Stimulated activated CD4-positive, alpha-beta T cell treated with anti-CD3 and anti-CD28 coated beads, Interleukin-1b, Interleukin-23, amount 100 ng/mL, for 48 hours (primary cell): Measurements from ENCODE around the gene KIAA0825.

Source experiments
- DNase-seq: peaks from one replicate; pipeline ENCODE4 v3.0.0-alpha.2; 2020

KIAA0825 gene

DNA sequence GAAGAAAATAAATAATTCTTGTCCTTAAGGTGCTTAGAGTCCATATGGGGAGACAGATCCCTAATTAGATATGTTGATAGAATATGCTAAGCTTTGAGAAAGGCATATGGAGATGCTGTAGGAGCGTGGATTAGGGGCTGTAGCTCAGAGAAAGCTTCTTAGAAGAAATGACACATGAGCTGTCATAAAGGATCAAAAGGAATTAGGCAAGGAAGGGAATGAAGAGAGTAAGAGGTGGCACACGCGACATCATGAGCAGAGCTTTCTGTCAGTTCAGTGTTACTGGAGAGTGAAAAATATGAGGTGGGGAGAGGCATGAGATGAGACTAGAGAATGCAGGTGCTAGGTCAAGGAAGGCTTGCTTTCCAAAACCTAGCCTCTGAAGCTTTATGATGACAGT, 118.6 kb downstream of the KIAA0825 start:
- DNase-seq: no peak

- no peak for DNase-seq
Measured at GRCh38 chr5:94498199-94498598, 120.2 kb downstream of the KIAA0825 start.

- no peak for DNase-seq
Measured at GRCh38 chr5:94485067-94485466, 133.3 kb downstream of the KIAA0825 start.

- no peak for DNase-seq
Measured at GRCh38 chr5:94481059-94481458, 137.3 kb downstream of the KIAA0825 start.

- no peak for DNase-seq
Measured at GRCh38 chr5:94480486-94480885, 137.9 kb downstream of the KIAA0825 start.

- DNase-seq: no peak
Measured at GRCh38 chr5:94473936-94474335, 144.5 kb downstream of the KIAA0825 start.

- DNase-seq: no peak
Measured at GRCh38 chr5:94471521-94471920, 146.9 kb downstream of the KIAA0825 start.

DNA sequence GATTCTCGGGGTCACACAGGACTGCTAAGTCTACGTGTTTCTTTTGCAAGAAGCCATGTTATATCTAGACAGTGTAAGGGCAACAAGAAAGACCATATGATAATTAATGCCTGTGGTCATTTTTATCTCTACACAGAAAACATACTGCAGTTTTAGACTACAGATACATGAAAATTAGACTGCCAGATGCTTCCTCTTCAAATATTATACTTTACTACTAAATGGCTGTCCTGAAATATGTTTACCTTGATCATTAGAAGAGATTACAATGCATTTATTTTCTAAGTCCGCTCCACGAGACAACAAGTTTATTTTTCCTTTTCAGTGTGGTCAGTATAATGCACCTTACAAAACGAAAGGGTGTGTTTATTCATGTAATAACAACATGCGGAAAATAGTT, 147.6 kb downstream of the KIAA0825 start:
- DNase-seq: no peak

GRCh38 chr5:94469894-94470329, 148.5 kb downstream of the KIAA0825 start:
- DNase-seq: no peak

- no peak for DNase-seq
Measured at GRCh38 chr5:94467954-94468930, 150.2 kb downstream of the KIAA0825 start.

GRCh38 chr5:94467346-94467953, 151.0 kb downstream of the KIAA0825 start:
- DNase-seq: no peak

DNA sequence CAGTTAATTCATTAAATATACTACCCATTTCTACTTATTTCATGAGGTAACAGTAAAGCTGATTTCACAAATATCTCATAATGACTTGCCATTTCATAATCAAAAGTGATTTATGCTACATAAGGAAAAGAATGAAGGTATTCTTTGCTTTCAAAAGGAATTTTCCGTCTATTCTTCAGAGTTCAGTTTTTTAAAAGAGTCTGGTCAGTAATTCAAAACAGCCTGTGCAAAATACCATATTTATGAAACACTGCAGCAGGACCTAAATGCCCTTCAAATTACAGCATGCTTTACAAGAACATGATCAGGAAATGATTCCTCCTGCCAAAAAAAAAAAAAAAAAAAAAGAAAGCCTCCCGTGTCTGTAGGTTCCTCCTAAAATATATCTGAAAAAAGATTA, 154.7 kb downstream of the KIAA0825 start:
- no peak for DNase-seq

- DNase-seq: no peak
Measured at GRCh38 chr5:94461131-94461530, 157.3 kb downstream of the KIAA0825 start.

DNA sequence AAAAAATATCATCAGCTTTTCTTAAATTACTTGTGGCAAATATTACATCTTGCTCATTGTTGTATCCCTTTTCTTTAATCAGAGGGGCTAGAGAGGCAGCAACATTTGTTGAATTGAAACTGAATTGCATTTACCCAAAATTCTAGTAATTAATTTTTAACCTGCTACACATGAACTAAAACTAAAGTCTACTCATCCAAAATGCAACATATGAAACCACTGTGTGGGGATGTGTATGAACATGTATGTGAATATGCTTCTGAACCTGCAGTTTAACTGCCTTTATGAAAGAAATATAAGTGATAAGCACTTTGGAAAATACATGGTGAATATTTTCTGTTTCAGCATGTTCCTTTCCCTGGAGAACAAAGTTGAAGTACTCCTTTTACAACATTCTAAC, 158.5 kb downstream of the KIAA0825 start:
- DNase-seq: no peak

DNA sequence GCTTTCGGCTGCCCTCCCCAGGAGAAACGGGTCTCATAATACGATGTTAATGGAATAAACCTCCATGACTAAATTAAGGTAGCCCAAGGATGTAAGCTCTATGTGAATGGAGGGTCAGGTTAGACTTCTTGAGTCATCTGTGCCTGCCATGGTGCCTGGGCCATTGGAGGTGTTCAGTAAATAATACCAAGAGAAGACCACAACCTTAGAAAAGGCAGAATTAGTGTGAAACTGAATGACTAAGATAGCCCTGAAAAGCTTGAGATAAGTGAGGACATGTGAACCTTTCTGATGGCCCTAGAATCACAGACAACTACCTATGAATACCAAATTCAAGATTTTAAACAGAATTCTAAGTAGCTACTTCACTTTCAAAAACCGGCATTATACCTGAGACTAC, 160.6 kb downstream of the KIAA0825 start:
- DNase-seq: no peak

GRCh38 chr5:94445726-94446125, 172.7 kb downstream of the KIAA0825 start:
- no peak for DNase-seq

DNA sequence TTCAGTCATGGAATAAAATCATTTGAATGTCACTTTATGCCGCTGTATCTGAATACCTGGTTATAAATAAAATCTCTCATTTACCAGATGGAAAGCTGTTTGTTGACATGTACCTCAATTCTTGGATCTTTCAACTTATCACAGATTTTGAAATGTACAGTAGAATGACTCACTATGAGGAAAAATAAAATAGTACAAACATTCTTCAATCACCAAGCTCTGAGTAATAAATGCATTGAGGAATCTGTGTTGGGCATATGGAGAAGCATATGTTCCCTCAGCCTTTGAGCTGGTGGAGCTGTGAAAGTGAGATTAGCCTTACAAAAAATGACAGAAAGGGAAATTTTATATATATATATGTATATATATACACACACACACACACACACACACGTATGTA, 175.4 kb downstream of the KIAA0825 start:
- no peak for DNase-seq

DNA sequence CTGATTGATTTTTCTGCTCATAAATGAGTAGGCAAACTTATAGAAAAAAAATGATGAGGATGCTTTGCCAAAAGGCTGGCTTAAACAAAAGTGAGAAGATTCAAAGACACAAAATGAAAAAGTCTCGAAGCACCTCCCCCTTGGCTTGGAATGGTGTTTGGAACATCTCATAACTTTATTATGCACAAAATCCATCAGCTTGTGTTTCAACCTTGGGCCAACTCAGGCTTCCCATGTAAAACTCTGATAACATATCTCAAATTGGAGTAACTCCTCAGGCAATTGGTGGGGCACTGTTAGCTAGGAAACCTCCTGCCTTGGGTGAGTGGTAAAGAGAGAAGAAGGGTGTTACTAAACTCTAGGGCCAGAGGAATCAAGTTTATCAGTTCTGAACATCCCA, 176.3 kb downstream of the KIAA0825 start:
- no peak for DNase-seq

GRCh38 chr5:94440015-94440414, 178.4 kb downstream of the KIAA0825 start:
- no peak for DNase-seq

GRCh38 chr5:94433397-94434163, 184.8 kb downstream of the KIAA0825 start:
- DNase-seq: no peak

DNA sequence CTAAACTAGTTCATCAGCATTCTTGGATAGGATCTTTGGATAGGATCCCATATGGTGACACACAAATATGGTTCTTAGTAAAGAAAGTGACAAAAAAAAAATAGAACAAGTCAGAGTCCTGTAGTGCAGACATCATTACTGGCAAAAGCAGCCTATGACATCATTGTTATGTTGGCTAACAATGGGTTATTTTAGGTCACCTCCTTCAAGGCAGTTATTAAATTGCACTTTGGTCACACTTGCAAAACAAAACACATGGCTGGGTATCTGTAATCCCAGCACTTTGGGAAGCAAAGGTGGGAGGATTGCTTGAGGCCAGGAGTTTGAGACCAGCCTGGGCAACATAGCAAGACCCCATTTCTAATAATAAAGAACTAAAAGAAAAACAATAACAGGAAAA, 185.9 kb downstream of the KIAA0825 start:
- DNase-seq: no peak

- DNase-seq: no peak
Measured at GRCh38 chr5:94431696-94432095, 186.7 kb downstream of the KIAA0825 start.

- no peak for DNase-seq
Measured at GRCh38 chr5:94429566-94429965, 188.8 kb downstream of the KIAA0825 start.

GRCh38 chr5:94425396-94425795, 193.0 kb downstream of the KIAA0825 start:
- DNase-seq: no peak
